Measurements from ENCODE around the gene PCBP3. TPM values are rescaled to one million over a fixed set of nuclear protein-coding genes. Genes with fewer than 3 reads are reported as not detected.

Gene PCBP3
- total RNA-seq, 1 donor from 2014 or later = 72.7 TPM

DNA sequence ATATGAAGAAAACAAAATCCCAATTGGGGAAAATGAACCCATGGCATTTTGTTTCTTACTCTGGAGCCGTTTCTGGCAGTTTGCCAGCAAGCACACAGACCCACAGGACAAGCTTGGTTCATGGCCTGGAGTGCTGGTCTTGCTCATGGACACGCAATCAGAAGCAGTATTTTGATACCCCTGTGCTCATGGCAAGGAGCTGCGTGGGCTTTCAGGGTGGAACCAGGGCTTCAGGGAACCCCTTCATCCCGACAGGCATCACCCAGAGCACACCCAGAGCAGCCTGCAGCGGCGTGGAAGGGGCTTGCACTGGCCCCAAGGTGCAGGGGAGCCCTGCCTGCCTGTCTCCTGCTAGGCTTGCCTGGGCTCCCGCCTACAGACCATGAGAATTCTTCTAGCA, 45.4 kb upstream of the PCBP3 start:
- TF ChIP-seq CTCF (IDR thresholded peaks at IDR 0.05; ENCODE audit: partially characterized antibody, unreplicated experiment) = no peak
- Mint-ChIP-seq H3K27me3 (ENCODE audit: unreplicated experiment) (peaks cover 12% of the 10 kb centered on the region), H3K36me3 (ENCODE audit: unreplicated experiment) (peaks cover 36% of the 10 kb centered on the region), H3K27ac (ENCODE audit: unreplicated experiment) (no peak overlapping the region), H3K4me1 (ENCODE audit: low read depth, unreplicated experiment) (peaks cover 9% of the 10 kb centered on the region), H3K9me3 (ENCODE audit: unreplicated experiment) (peaks cover 8% of the 10 kb centered on the region), H3K4me3 (ENCODE audit: unreplicated experiment) (no peak overlapping the region)
- DNase-seq = no peak

- H3K9me3 Mint-ChIP-seq (ENCODE audit: unreplicated experiment) = peaks cover 8% of the 10 kb centered on the region
- TF ChIP-seq CTCF (IDR thresholded peaks at IDR 0.05; ENCODE audit: partially characterized antibody, unreplicated experiment) = no peak
- H3K27ac Mint-ChIP-seq (ENCODE audit: unreplicated experiment) = no peak overlapping the region
- H3K4me1 Mint-ChIP-seq (ENCODE audit: low read depth, unreplicated experiment) = peaks cover 9% of the 10 kb centered on the region
- H3K27me3 Mint-ChIP-seq (ENCODE audit: unreplicated experiment) = peaks cover 12% of the 10 kb centered on the region
- DNase-seq = no peak
- H3K4me3 Mint-ChIP-seq (ENCODE audit: unreplicated experiment) = no peak overlapping the region
- H3K36me3 Mint-ChIP-seq (ENCODE audit: unreplicated experiment) = peaks cover 39% of the 10 kb centered on the region
Measured at GRCh38 chr21:45598666-45599065, 44.9 kb upstream of the PCBP3 start.

- no peak for DNase-seq
- Mint-ChIP-seq H3K27me3 (ENCODE audit: unreplicated experiment) (peaks cover 9% of the 10 kb centered on the region), H3K36me3 (ENCODE audit: unreplicated experiment) (peaks cover 39% of the 10 kb centered on the region), H3K27ac (ENCODE audit: unreplicated experiment) (no peak overlapping the region), H3K4me3 (ENCODE audit: unreplicated experiment) (no peak overlapping the region), H3K9me3 (ENCODE audit: unreplicated experiment) (peaks cover 8% of the 10 kb centered on the region), H3K4me1 (ENCODE audit: low read depth, unreplicated experiment) (peaks cover 9% of the 10 kb centered on the region)
- no peak for TF ChIP-seq CTCF (IDR thresholded peaks at IDR 0.05; ENCODE audit: partially characterized antibody, unreplicated experiment)
Measured at GRCh38 chr21:45599146-45599581, 44.4 kb upstream of the PCBP3 start.

- DNase-seq = no peak
- Mint-ChIP-seq H3K9me3 (ENCODE audit: unreplicated experiment) (peaks cover 8% of the 10 kb centered on the region), H3K4me1 (ENCODE audit: low read depth, unreplicated experiment) (peaks cover 9% of the 10 kb centered on the region), H3K36me3 (ENCODE audit: unreplicated experiment) (peaks cover 40% of the 10 kb centered on the region), H3K27me3 (ENCODE audit: unreplicated experiment) (peaks cover 9% of the 10 kb centered on the region), H3K4me3 (ENCODE audit: unreplicated experiment) (no peak overlapping the region), H3K27ac (ENCODE audit: unreplicated experiment) (no peak overlapping the region)
- TF ChIP-seq CTCF (IDR thresholded peaks at IDR 0.05; ENCODE audit: partially characterized antibody, unreplicated experiment) = no peak
Measured at GRCh38 chr21:45600248-45600647, 43.3 kb upstream of the PCBP3 start.

GRCh38 chr21:45601551-45601950, 42.0 kb upstream of the PCBP3 start:
- H3K9me3 Mint-ChIP-seq (ENCODE audit: unreplicated experiment) = peaks cover 8% of the 10 kb centered on the region
- TF ChIP-seq CTCF (IDR thresholded peaks at IDR 0.05; ENCODE audit: partially characterized antibody, unreplicated experiment) = no peak
- H3K27ac Mint-ChIP-seq (ENCODE audit: unreplicated experiment) = no peak overlapping the region
- H3K27me3 Mint-ChIP-seq (ENCODE audit: unreplicated experiment) = peaks cover 9% of the 10 kb centered on the region
- peaks cover 40% of the 10 kb centered on the region for H3K36me3 Mint-ChIP-seq (ENCODE audit: unreplicated experiment)
- no peak for DNase-seq
- no peaks in the 10 kb centered on the region for H3K4me1 Mint-ChIP-seq (ENCODE audit: low read depth, unreplicated experiment)
- H3K4me3 Mint-ChIP-seq (ENCODE audit: unreplicated experiment) = no peak overlapping the region
